ENCODE results near the gene AKR1C1. TPM values are rescaled to one million over a fixed set of nuclear protein-coding genes. Genes with fewer than 3 reads are reported as not detected.
"Not testable (repeated sequence)": the region's sequence is repeated elsewhere in the genome, so short reads cannot be mapped to it uniquely, and the experiment has no call there.

Gene AKR1C1
- total RNA-seq, 1 experiment from 2014 or later, result 2.1 TPM

GRCh38 chr10:5030989-5031388 lies 67.8 kb downstream of the AKR1C1 start:
- Histone ChIP-seq H4K20me1 (ENCODE audit: insufficient read depth) (no peaks in the 10 kb centered on the region), H2AFZ (ENCODE audit: low read depth, low read length, poor library complexity, severe bottlenecking) (no peak overlapping the region), H3K36me3 (ENCODE audit: control insufficient read depth in 1 of 2, insufficient read depth in 2 of 2, low read length in 2 of 2) (no peaks in the 10 kb centered on the region), H3K9ac (ENCODE audit: low read length) (no peak overlapping the region), H3K4me1 (ENCODE audit: control insufficient read depth in 1 of 2, insufficient read depth in 2 of 2, low read length in 2 of 2) (peaks cover 0 to 6% of the 10 kb centered on the region in 2 experiments; a peak in 2 of 4 replicates), H3K9me2 (ENCODE audit: insufficient read depth) (no peaks in the 10 kb centered on the region), H3K9me3 (ENCODE audit: control insufficient read depth in 1 of 2, insufficient read depth in 1 of 2, low read depth in 1 of 2, low read length in 2 of 2) (no peaks in the 10 kb centered on the region), H3K4me2 (ENCODE audit: low read length) (no peak overlapping the region), H3K27me3 (ENCODE audit: insufficient read depth, low read length) (no peaks in the 10 kb centered on the region), H3K27ac (ENCODE audit: low read depth, low read length) (no peak overlapping the region), H3K79me2 (ENCODE audit: insufficient read depth, low read length) (no peaks in the 10 kb centered on the region), H3K4me3 (replicated peaks in 1 of 2; ENCODE audit: low read depth in 1 of 2, low read length in 2 of 2) (no peak overlapping the region)
- ATAC-seq, result no peak
- TF ChIP-seq EZH2 (IDR thresholded peaks at IDR 0.05) (no peak), SRF (IDR thresholded peaks at IDR 0.05; ENCODE audit: low read depth) (no peak), TCF7L2 (IDR thresholded peaks at IDR 0.05; ENCODE audit: borderline replicate concordance, extremely low read depth, insufficient read depth, insufficient read length) (no peak), SIN3A (IDR thresholded peaks at IDR 0.05; ENCODE audit: low read depth) (no peak), JUND (IDR thresholded peaks at IDR 0.05) (no peak), CBX3 (IDR thresholded peaks at IDR 0.05; ENCODE audit: low read depth) (no peak), EZH2phosphoT487 (IDR thresholded peaks at IDR 0.05; ENCODE audit: borderline replicate concordance) (no peak), EGR1 (IDR thresholded peaks at IDR 0.05; ENCODE audit: low read depth) (no peak), ELF1 (IDR thresholded peaks at IDR 0.05; ENCODE audit: borderline replicate concordance, low read depth) (no peak)
- TF ChIP-seq, protein P1, sequence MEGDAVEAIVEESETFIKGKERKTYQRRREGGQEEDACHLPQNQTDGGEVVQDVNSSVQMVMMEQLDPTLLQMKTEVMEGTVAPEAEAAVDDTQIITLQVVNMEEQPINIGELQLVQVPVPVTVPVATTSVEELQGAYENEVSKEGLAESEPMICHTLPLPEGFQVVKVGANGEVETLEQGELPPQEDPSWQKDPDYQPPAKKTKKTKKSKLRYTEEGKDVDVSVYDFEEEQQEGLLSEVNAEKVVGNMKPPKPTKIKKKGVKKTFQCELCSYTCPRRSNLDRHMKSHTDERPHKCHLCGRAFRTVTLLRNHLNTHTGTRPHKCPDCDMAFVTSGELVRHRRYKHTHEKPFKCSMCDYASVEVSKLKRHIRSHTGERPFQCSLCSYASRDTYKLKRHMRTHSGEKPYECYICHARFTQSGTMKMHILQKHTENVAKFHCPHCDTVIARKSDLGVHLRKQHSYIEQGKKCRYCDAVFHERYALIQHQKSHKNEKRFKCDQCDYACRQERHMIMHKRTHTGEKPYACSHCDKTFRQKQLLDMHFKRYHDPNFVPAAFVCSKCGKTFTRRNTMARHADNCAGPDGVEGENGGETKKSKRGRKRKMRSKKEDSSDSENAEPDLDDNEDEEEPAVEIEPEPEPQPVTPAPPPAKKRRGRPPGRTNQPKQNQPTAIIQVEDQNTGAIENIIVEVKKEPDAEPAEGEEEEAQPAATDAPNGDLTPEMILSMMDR (IDR thresholded peaks at IDR 0.05 in 2 of 3, conservative IDR thresholded peaks at IDR 0.05 in 1 of 3; ENCODE audit: borderline replicate concordance in 1 of 3, insufficient read depth in 1 of 3, low read depth in 2 of 3, low read length in 2 of 3), result no peak
- BruUV-seq (replicated peaks), result no TSS peak
- DNase-seq (ENCODE audit: low read depth, low spot score), result no peak
- POLR2A ChIA-PET, result no interaction called here
- RAD21 ChIA-PET (ENCODE audit: low non-redundant PET in 1 of 2, low total read pairs in 2 of 2, uncharacterized antibody in 2 of 2, unreplicated experiment in 2 of 2), result no interaction called here
- CTCF ChIA-PET, result no interaction called here
- intact Hi-C loops (cut with micrococcal nuclease), result no loop called here

GRCh38 chr10:5031588-5031987 lies 68.4 kb downstream of the AKR1C1 start:
- H3K9ac ChIP-seq (ENCODE audit: low read length); H4K20me1 ChIP-seq (ENCODE audit: insufficient read depth); ATAC-seq; RAD21 ChIA-PET (ENCODE audit: low non-redundant PET in 1 of 2, low total read pairs in 2 of 2, uncharacterized antibody in 2 of 2, unreplicated experiment in 2 of 2); H3K9me2 ChIP-seq (ENCODE audit: insufficient read depth); H3K27ac ChIP-seq (ENCODE audit: low read depth, low read length); H3K4me2 ChIP-seq (ENCODE audit: low read length); H3K9me3 ChIP-seq (ENCODE audit: control insufficient read depth in 1 of 2, insufficient read depth in 1 of 2, low read depth in 1 of 2, low read length in 2 of 2); H3K4me3 ChIP-seq (replicated peaks in 1 of 2; ENCODE audit: low read depth in 1 of 2, low read length in 2 of 2); CTCF ChIA-PET; H2AFZ ChIP-seq (ENCODE audit: low read depth, low read length, poor library complexity, severe bottlenecking); H3K79me2 ChIP-seq (ENCODE audit: insufficient read depth, low read length); DNase-seq (ENCODE audit: low read depth, low spot score); H3K36me3 ChIP-seq (ENCODE audit: control insufficient read depth in 1 of 2, insufficient read depth in 2 of 2, low read length in 2 of 2); BruUV-seq (replicated peaks); intact Hi-C loops (cut with micrococcal nuclease); H3K27me3 ChIP-seq (ENCODE audit: insufficient read depth, low read length); H3K4me1 ChIP-seq (ENCODE audit: control insufficient read depth in 1 of 2, insufficient read depth in 2 of 2, low read length in 2 of 2); POLR2A ChIA-PET: not testable (repeated sequence)

- BruUV-seq (replicated peaks); intact Hi-C loops (cut with micrococcal nuclease); H3K4me2 ChIP-seq (ENCODE audit: low read length); H3K79me2 ChIP-seq (ENCODE audit: insufficient read depth, low read length); ATAC-seq; H4K20me1 ChIP-seq (ENCODE audit: insufficient read depth); H3K9ac ChIP-seq (ENCODE audit: low read length); H3K4me3 ChIP-seq (replicated peaks in 1 of 2; ENCODE audit: low read depth in 1 of 2, low read length in 2 of 2); H3K27me3 ChIP-seq (ENCODE audit: insufficient read depth, low read length); H2AFZ ChIP-seq (ENCODE audit: low read depth, low read length, poor library complexity, severe bottlenecking); CTCF ChIA-PET; H3K27ac ChIP-seq (ENCODE audit: low read depth, low read length); DNase-seq (ENCODE audit: low read depth, low spot score); POLR2A ChIA-PET; H3K4me1 ChIP-seq (ENCODE audit: control insufficient read depth in 1 of 2, insufficient read depth in 2 of 2, low read length in 2 of 2); RAD21 ChIA-PET (ENCODE audit: low non-redundant PET in 1 of 2, low total read pairs in 2 of 2, uncharacterized antibody in 2 of 2, unreplicated experiment in 2 of 2); H3K9me2 ChIP-seq (ENCODE audit: insufficient read depth); H3K36me3 ChIP-seq (ENCODE audit: control insufficient read depth in 1 of 2, insufficient read depth in 2 of 2, low read length in 2 of 2); H3K9me3 ChIP-seq (ENCODE audit: control insufficient read depth in 1 of 2, insufficient read depth in 1 of 2, low read depth in 1 of 2, low read length in 2 of 2): not testable (repeated sequence)
Observed at GRCh38 chr10:5032444-5032843, 69.2 kb downstream of the AKR1C1 start.

Data from HCT116 (cell line).